HepG2 (cell line): Measurements from ENCODE around the gene MAP3K20.

Source experiments
- CTCF ChIP-seq: sonication (generic); formaldehyde crosslinking; IDR thresholded peaks from 2 replicates; pipeline ENCODE4 v1.5.0; 2020; ENCODE audit warnings: mild to moderate bottlenecking, missing genetic modification reagents, moderate library complexity
- ISL2 ChIP-seq: sonication (generic); formaldehyde crosslinking; IDR thresholded peaks from 2 replicates; pipeline ENCODE4 v1.5.0; 2020; ENCODE audit warnings: missing genetic modification reagents
- JUND ChIP-seq: sonication (generic); formaldehyde crosslinking; IDR thresholded peaks from 2 replicates; pipeline ENCODE4 v1.8.0; 2022; ENCODE audit warnings: mild to moderate bottlenecking, missing genetic modification reagents
- MED13 ChIP-seq: sonication (generic); formaldehyde crosslinking; IDR thresholded peaks from 2 replicates; pipeline ENCODE4 v1.5.0; 2020; ENCODE audit warnings: missing genetic modification reagents
- TSC22D2 ChIP-seq: sonication (generic); formaldehyde crosslinking; IDR thresholded peaks from 2 replicates; pipeline ENCODE4 v1.5.1; 2020; ENCODE audit warnings: missing genetic modification reagents, mild to moderate bottlenecking, borderline replicate concordance
- ZNF704 ChIP-seq: sonication (generic); formaldehyde crosslinking; IDR thresholded peaks from 2 replicates; pipeline ENCODE4 v1.8.1; 2023; ENCODE audit warnings: mild to moderate bottlenecking, inconsistent platforms, moderate library complexity, missing genetic modification reagents, borderline replicate concordance
- ZNF776 ChIP-seq: sonication (generic); formaldehyde crosslinking; IDR thresholded peaks from 2 replicates; pipeline ENCODE4 v1.4.0; 2020; ENCODE audit warnings: mild to moderate bottlenecking, missing genetic modification reagents

- TF ChIP-seq ZNF776 (CRISPR knock-in tag) (no peak), CTCF (no peak), ZNF704 (CRISPR knock-in tag) (no peak), JUND (no peak), TSC22D2 (CRISPR knock-in tag) (no peak), ISL2 (CRISPR knock-in tag) (no peak), MED13 (no peak)
Measured at GRCh38 chr2:173049831-173050230, 25.8 kb upstream of the MAP3K20 start.
